Mesendoderm (in vitro differentiated cells): ENCODE data around the gene DOCK10.
"Not testable (repeated sequence)": the region's sequence is repeated elsewhere in the genome, so short reads cannot be mapped to it uniquely, and the experiment has no call there.

Source experiments
- DNase-seq: peaks from one replicate; pipeline ENCODE4 v3.0.0; 2013
- H2AK5ac ChIP-seq: 2 replicates; pipeline ENCODE4 v1.6.1; 2013; ENCODE audit warnings: low read length, inconsistent platforms
- H2BK120ac ChIP-seq: 2 replicates; pipeline ENCODE4 v1.6.1; 2013; ENCODE audit warnings: low read depth, mild to moderate bottlenecking, low read length, moderate library complexity, mixed read lengths
- H2BK15ac ChIP-seq: replicated peaks from 2 replicates; pipeline ENCODE4 v1.6.1; 2013; ENCODE audit warnings: low read depth, mild to moderate bottlenecking, moderate library complexity
- H2BK5ac ChIP-seq: 2 replicates; pipeline ENCODE4 v1.6.1; 2013; ENCODE audit warnings: low read length, inconsistent platforms
- H3K18ac ChIP-seq: 2 replicates; pipeline ENCODE4 v1.6.1; 2013; ENCODE audit warnings: mild to moderate bottlenecking, low read length, mixed read lengths
- H3K23ac ChIP-seq: one replicate; pipeline ENCODE4 v1.6.1; 2013; ENCODE audit warnings: low read length
- H3K27ac ChIP-seq: 2 replicates; pipeline ENCODE4 v1.5.1; 2013; ENCODE audit warnings: low read depth, mild to moderate bottlenecking, inconsistent platforms, low read length, moderate library complexity
- H3K27me3 ChIP-seq: 2 replicates; pipeline ENCODE4 v1.6.1; 2013; ENCODE audit warnings: low read length, control low read depth, mild to moderate bottlenecking, inconsistent platforms; ENCODE audit not compliant: insufficient read depth, poor library complexity
- H3K36me3 ChIP-seq: 2 replicates; pipeline ENCODE4 v1.6.1; 2013; ENCODE audit warnings: low read length, inconsistent platforms; ENCODE audit not compliant: control insufficient read depth, insufficient read depth
- H3K4ac ChIP-seq: one replicate; pipeline ENCODE4 v1.6.1; 2013; ENCODE audit warnings: low read depth, mild to moderate bottlenecking, low read length, moderate library complexity
- H3K4me1 ChIP-seq: 2 replicates; pipeline ENCODE4 v1.6.1; 2013; ENCODE audit warnings: low read depth, low read length, inconsistent platforms; ENCODE audit not compliant: control insufficient read depth
- H3K4me2 ChIP-seq: 2 replicates; pipeline ENCODE4 v1.6.1; 2013; ENCODE audit warnings: low read length
- H3K4me3 ChIP-seq: 2 replicates; pipeline ENCODE4 v1.5.1; 2013; ENCODE audit warnings: mild to moderate bottlenecking, low read length
- H3K56ac ChIP-seq: one replicate; pipeline ENCODE4 v1.6.1; 2013; ENCODE audit warnings: low read length
- H3K79me1 ChIP-seq: 2 replicates; pipeline ENCODE4 v1.6.1; 2013; ENCODE audit warnings: low read length, inconsistent platforms
- H3K79me2 ChIP-seq: 2 replicates; pipeline ENCODE4 v1.6.1; 2013; ENCODE audit warnings: mild to moderate bottlenecking, low read length; ENCODE audit not compliant: control insufficient read depth, insufficient read depth
- H3K9ac ChIP-seq: 2 replicates; pipeline ENCODE4 v1.6.1; 2013; ENCODE audit warnings: low read length, inconsistent platforms
- H4K5ac ChIP-seq: one replicate; pipeline ENCODE4 v1.6.1; 2013; ENCODE audit warnings: low read length
- H4K8ac ChIP-seq: one replicate; pipeline ENCODE4 v1.6.1; 2013; ENCODE audit warnings: low read depth, mild to moderate bottlenecking, control low read depth, low read length, moderate library complexity
- WGBS: extraction: QIAGEN DNeasy Blood & Tissue Kit; methylation state at CpG from one replicate; pipeline ENCODE4 v1.1.7; 2013; ENCODE audit warnings: low lambda C conversion rate, missing lambda C conversion rate; ENCODE audit not compliant: insufficient coverage; ENCODE audit errors: extremely low coverage; 5-methylcytosine and 5-hydroxymethylcytosine counted together

Gene DOCK10

DNA sequence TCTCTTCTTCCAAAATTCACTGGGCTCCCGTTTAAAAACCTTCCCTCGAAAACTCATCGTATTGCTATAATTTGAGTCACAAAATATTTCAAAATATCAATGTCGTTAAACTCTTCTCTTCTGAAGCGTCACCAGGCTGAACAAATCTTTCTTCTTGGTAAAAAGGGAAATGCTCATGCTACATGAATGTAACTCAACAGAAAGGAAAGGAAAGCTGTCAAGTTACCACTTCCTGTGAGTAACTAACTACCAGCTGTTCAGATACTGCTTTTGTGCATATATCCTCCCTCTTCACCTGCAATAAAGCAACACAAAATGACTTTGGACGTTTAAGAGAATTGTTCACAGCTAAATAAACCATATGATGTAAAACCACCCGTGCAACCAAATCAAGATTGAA is 95.4 kb downstream of the DOCK10 start:
- 100% methylated on average over 4 of the region's 7 CpGs for WGBS
- Histone ChIP-seq H3K79me1 (no peaks in the 10 kb centered on the region), H3K79me2 (no peaks in the 10 kb centered on the region), H3K27me3 (no peaks in the 10 kb centered on the region), H3K56ac (no peak overlapping the region), H3K18ac (no peak overlapping the region), H3K4me2 (no peak overlapping the region), H3K4me3 (no peak overlapping the region), H4K8ac (no peak overlapping the region), H3K4me1 (no peaks in the 10 kb centered on the region), H3K27ac (no peak overlapping the region), H2BK120ac (no peak overlapping the region), H3K9ac (no peak overlapping the region), H2BK15ac (no peak overlapping the region), H3K4ac (no peak overlapping the region), H3K23ac (no peak overlapping the region), H4K5ac (no peak overlapping the region), H2AK5ac (no peak overlapping the region), H3K36me3 (no peaks in the 10 kb centered on the region), H2BK5ac (no peak overlapping the region)
- no peak for DNase-seq

DNA sequence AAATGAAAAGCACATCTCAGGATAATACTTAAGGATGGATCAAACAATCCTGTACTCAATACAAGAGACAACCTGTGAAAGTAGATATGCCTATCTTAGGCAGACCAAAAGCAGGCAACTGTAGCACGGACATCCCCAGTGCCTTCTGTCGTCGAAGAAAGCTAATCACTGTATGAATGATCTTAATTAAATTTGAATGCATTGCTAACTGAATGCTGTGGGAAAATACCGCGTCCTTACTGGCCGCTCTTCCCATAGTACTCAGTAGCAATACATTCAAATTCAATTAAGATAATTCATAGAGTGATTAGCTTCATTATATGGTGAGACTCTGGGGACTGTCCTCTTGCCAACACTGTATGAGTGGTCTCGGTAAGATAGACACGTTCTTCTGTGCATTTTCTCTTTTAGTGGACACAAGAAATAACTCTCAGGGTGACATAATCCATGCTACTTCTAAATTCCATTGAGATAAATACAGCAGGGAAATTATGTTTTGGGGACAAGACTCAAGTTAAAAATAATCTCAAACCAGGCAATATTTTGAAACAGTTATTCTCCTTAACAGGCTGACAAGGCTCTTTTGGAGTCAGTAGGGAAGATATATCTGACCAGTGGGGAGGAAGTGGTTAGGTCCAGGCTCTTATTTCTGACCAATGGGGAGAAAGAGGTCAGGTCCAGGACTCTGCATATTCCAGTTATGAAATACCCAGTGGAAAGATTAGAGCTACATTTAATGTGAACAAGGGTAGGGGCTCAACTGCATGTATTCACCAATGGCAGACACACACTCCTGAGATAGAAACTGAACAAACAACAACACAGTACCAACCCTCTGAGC is 97.3 kb downstream of the DOCK10 start:
- no peaks in the 10 kb centered on the region for H3K79me1 ChIP-seq
- H3K56ac ChIP-seq = no peak overlapping the region
- H2BK120ac ChIP-seq = no peak overlapping the region
- no peaks in the 10 kb centered on the region for H3K36me3 ChIP-seq
- H3K18ac ChIP-seq = no peak overlapping the region
- no peak overlapping the region for H3K9ac ChIP-seq
- no peak for DNase-seq
- no peak overlapping the region for H3K4me2 ChIP-seq
- no peak overlapping the region for H3K4me3 ChIP-seq
- no peak overlapping the region for H2BK15ac ChIP-seq
- H2BK5ac ChIP-seq = no peak overlapping the region
- no peaks in the 10 kb centered on the region for H3K79me2 ChIP-seq
- no peak overlapping the region for H3K27ac ChIP-seq
- WGBS = no CpG with 5 or more reads among the region's 8 CpGs
- H3K27me3 ChIP-seq = no peaks in the 10 kb centered on the region
- no peak overlapping the region for H3K4ac ChIP-seq
- H2AK5ac ChIP-seq = no peak overlapping the region
- no peak overlapping the region for H3K23ac ChIP-seq
- no peak overlapping the region for H4K8ac ChIP-seq
- H4K5ac ChIP-seq = no peak overlapping the region
- H3K4me1 ChIP-seq = no peaks in the 10 kb centered on the region

DNA sequence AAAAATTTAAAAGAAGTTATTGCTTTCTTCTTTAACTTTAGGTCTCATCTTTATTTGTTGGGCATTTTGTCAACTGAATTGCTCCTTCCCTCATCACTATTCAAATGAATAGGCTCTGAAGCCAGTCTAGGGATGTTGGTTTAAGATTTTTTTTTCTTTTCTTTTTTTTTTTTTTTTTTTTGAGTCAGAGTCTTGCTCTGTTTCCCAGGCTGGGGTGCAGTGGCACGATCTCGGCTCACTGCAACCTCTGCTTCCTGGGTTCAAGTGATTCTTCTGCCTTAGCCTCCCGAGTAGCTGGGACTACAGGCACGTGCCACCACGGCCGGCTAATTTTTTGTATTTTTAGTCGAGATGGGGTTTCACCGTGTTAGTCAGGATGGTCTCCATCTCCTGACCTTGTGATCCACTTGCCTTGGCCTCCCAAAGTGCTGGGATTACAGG is 98.6 kb downstream of the DOCK10 start:
- H2AK5ac ChIP-seq, H3K27ac ChIP-seq, H3K79me2 ChIP-seq, H3K4me3 ChIP-seq, H2BK15ac ChIP-seq, H3K4me1 ChIP-seq, DNase-seq, H3K18ac ChIP-seq, H3K56ac ChIP-seq, H3K4ac ChIP-seq, H3K27me3 ChIP-seq, H3K9ac ChIP-seq, H3K4me2 ChIP-seq, H3K23ac ChIP-seq, H3K36me3 ChIP-seq, H2BK5ac ChIP-seq, H3K79me1 ChIP-seq, H4K8ac ChIP-seq, H4K5ac ChIP-seq, H2BK120ac ChIP-seq: not testable (repeated sequence)
- no CpG with 5 or more reads among the region's 8 CpGs for WGBS

GRCh38 chr2:224941960-224942359 is 100.3 kb downstream of the DOCK10 start:
- Histone ChIP-seq H3K23ac (no peak overlapping the region), H3K9ac (no peak overlapping the region), H3K4ac (no peak overlapping the region), H4K5ac (no peak overlapping the region), H2BK15ac (no peak overlapping the region), H3K4me3 (no peak overlapping the region), H3K4me2 (no peak overlapping the region), H3K4me1 (no peaks in the 10 kb centered on the region), H2BK120ac (no peak overlapping the region), H3K36me3 (no peaks in the 10 kb centered on the region), H3K56ac (no peak overlapping the region), H3K18ac (no peak overlapping the region), H2AK5ac (no peak overlapping the region), H3K79me2 (no peaks in the 10 kb centered on the region), H4K8ac (no peak overlapping the region), H3K27ac (no peak overlapping the region), H3K27me3 (no peaks in the 10 kb centered on the region), H2BK5ac (no peak overlapping the region), H3K79me1 (no peaks in the 10 kb centered on the region)
- DNase-seq = no peak
- no CpG with 5 or more reads among the region's 2 CpGs for WGBS

- Histone ChIP-seq H3K27me3 (no peaks in the 10 kb centered on the region), H3K4me1 (no peaks in the 10 kb centered on the region), H3K79me1 (no peaks in the 10 kb centered on the region), H4K5ac (no peak overlapping the region), H3K23ac (no peak overlapping the region), H4K8ac (no peak overlapping the region), H2BK15ac (no peak overlapping the region), H3K4me3 (no peak overlapping the region), H3K56ac (no peak overlapping the region), H3K18ac (no peak overlapping the region), H3K9ac (no peak overlapping the region), H2AK5ac (no peak overlapping the region), H2BK5ac (no peak overlapping the region), H3K27ac (no peak overlapping the region), H3K4ac (no peak overlapping the region), H3K4me2 (no peak overlapping the region), H2BK120ac (no peak overlapping the region), H3K79me2 (no peaks in the 10 kb centered on the region), H3K36me3 (no peaks in the 10 kb centered on the region)
- no CpG with 5 or more reads among the region's 3 CpGs for WGBS
- DNase-seq = no peak
These were observed 101.7 kb downstream of the DOCK10 start for GRCh38 chr2:224940618-224941017.
